NOMO-1 treated with dmso at 0.1 percent for 144 hours (cell line): Measurements from ENCODE around the gene SMNDC1.
"Not testable (repeated sequence)": the region's sequence is repeated elsewhere in the genome, so short reads cannot be mapped to it uniquely, and the experiment has no call there.

Source experiments
- DNase-seq: peaks from one replicate; lab custom pipeline; 2025; ENCODE audit not compliant: unreplicated experiment; lab: John Stamatoyannopoulos, UW

Gene SMNDC1

GRCh38 chr10:110304780-110305421 is at the start of gene SMNDC1:
TSS of gene SMNDC1 (minus strand) at chr10:110304920. CDS start at chr10:110303587, 1,333 bp downstream.
- peak; percentile 92 for DNase-seq

DNA sequence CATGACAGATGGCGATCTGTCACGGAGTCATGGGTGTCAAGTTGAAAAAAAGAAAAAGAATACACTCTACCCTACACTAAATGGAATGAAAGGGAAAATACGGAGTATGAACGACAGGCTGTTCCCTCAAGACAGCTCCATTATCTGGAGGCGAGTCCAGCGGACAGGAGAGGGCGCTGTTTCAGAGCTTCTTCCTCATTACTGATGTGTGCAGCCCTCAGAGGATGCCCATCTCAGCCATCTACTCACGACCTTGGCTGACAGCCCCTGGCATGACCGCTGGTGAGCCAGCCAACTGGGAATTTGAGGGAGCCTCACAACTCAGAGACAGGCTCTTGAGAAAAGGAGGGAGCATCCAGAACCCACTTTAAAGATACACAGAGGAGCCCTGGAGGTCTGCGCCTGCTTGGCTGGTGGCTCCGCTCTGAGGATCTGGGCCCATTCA is 49.6 kb upstream of the SMNDC1 start:
- DNase-seq, result peak; percentile 44

DNA sequence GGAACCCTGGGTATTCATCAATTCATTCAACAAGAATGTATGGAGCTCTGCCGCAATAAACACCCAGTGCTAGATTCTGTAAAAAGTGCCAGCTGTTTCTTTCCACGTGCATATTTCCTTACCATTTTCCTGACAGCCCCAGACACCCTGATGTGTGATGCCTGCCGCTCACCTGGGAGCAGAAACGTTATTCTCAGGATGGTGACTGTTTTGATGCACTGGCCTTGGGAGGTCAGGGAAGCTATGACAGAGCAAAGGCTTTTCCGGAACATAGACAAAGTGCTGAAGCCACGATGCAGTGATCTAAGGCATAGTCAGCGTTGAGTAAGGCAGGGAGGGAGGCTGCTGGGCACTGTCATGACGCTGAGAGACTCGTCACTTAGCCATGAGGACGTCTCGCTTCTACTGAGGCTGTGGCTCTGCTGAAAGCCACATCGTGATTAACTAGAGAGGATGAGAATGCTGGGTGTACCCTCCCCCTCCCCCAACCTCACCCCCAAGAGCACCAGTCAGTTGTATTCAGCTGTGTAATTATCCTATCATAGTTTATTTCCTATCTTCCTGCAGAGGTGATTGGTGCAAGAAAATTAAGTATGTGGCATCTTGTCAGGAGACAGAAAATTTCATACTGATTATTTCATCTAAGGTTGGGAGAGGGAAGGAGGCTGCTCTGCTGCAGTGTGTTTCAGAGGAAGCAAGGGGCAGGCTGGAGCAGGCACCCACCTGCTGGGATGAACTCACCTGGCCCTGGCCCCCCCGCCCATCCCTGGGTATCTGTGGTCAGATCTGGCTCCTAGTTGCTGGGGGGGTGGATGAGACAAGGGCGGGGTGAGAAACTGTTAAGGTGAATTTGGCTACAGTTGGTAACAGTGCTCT is 48.8 kb upstream of the SMNDC1 start:
- no peak for DNase-seq

DNA sequence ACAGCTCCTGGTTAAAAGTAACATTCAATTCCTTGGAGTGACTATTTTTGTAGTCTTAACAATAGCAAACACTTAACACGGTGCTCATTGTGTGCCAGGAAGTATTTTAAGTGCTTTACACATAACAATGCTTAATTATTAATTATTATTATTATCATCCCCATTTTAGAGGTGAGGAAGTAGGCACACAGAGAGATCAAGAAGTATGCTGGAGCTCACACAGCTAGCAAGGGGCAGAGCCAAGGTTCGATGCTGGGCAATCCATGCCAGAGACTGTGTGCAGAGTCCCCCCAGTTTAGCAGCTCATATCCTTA is 48.2 kb upstream of the SMNDC1 start:
- no peak for DNase-seq

GRCh38 chr10:110350812-110351211 is 46.1 kb upstream of the SMNDC1 start:
- DNase-seq, result no peak

GRCh38 chr10:110349831-110350230 is 45.1 kb upstream of the SMNDC1 start:
- DNase-seq, result no peak

DNA sequence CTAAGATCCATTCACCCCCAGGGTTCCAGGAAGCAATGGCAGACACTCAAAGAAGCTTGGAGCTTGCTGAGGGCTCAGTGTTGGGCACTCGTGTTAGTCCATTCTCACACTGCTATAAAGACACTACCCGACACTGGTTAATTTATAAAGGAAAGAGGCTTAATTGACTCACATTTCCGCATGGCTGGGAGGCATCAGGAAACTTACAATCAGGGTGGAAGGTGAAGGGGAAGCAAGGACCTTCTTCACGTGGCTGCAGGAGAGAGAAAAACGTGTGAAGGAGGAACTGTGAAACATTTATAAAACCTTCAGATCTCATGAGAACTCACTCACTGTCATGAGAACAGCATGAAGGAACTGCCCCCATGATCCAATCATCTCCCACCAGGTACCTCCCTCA is 44.7 kb upstream of the SMNDC1 start:
- DNase-seq, result no peak

GRCh38 chr10:110348336-110348735 is 43.6 kb upstream of the SMNDC1 start:
- no peak for DNase-seq

DNA sequence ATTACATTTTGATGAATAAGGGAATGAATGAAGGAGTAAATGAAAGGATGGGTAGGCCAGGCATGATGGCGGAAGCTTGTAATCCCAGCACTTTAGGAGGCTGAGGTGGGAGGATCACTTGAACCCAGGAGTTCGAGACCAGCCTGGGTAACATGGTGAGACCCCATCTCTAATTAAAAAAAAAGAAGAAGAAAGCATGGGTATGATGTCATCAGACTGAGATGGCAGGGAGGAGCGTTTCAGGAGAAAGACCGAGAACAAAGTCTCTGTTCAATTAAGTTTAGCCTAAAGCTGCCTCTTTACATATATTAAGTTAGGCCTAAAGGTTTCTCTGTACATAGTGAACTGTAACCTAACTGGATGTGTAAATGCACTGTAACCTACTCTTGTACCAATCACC is 42.2 kb upstream of the SMNDC1 start:
- no peak for DNase-seq

DNA sequence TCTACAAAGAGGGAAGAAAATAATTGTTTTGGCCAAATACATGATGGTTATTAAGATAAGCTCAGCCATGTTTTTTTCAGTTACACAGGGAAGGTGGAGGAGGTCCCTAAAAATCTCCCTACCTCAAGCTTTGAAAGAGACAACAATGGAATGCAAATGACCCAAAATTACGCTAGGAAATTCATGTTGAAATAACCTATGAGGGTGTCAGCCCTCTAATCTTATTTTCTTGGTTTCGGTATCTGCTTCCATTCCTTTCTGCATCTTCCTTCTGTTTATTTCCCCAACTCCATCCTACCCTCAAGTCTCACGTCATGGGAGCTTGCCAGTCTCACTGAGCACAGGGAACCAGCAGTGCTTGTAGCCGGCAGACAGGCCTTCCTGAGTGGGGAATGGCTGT is 40.6 kb upstream of the SMNDC1 start:
- no peak for DNase-seq

DNA sequence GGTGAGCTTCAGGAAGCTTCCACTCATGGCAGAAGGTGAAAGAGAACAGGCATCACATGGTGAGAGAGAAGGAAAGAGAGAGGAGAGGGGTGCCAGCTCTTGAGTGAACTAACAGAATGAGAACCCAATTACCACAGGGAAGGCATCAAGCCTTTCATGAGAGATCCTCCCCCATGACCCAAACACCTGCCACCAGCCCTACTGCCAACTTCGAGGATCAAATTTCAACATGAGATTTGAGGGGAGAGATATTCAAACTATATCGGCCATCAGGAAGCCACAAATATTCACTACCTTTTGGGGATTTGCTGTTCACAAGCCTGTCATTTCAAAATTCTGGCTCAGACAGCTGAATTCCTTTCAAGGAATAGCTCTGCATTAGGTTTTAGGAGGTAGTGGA is 39.9 kb upstream of the SMNDC1 start:
- DNase-seq, result no peak

DNA sequence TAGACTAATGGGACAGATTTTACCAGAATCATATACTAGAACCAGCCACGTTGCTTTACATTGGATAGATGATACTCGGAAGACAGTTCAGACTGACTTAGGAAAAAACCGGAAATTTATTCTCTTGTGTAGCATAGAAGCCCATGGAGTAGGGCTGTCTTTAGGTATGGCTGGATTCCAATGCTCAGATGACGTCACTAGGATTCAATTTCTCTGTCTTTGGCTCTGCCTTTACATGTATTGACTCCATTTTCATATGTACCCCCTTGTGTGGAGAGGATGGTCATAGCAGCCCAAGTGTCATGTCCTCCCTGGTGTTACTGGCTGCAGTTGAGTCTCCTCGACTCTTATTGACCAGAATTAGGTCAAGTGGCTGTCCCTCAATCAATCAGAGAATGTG is 39.2 kb upstream of the SMNDC1 start:
- no peak for DNase-seq

- DNase-seq, result no peak
Measured at GRCh38 chr10:110340816-110341215, 36.1 kb upstream of the SMNDC1 start.

- no peak for DNase-seq
Measured at GRCh38 chr10:110340122-110340521, 35.4 kb upstream of the SMNDC1 start.

DNA sequence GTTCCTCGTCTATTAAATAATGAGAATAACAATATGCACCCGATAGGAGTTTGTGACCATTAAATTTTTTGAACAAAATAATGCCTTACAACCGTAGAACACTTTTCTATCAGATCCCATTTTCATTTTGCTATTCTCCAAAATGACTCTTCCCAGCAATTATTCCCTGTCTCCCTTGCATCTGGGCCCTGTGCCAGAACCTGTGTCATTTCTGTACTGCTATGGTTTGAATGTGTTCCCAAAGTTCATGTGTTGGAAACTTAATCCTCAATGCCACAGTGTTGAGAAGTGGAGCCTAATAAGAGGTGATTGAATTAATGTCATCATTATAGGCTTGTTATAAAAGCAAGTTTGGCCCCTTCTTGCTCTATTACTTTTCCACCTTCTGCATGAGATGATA is 33.2 kb upstream of the SMNDC1 start:
- DNase-seq, result no peak

DNA sequence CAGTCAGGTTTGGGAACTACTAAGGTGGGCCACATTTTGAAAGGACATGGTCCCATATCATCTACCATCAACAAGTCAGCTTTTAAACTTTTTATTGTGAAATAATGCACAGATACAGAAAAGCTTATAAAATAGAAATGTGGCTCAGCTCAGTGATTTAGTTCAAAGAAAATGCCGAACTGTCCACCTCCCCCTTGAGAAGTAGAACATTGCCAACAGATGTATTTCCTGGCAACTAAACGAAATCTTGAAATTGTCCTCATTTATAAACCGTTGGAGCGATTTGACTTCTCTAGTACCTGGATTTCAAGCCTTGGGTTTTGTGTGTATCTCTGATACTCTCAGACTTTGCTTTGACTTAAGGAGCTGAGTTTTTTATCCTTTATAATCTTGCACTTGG is 32.7 kb upstream of the SMNDC1 start:
- no peak for DNase-seq

DNA sequence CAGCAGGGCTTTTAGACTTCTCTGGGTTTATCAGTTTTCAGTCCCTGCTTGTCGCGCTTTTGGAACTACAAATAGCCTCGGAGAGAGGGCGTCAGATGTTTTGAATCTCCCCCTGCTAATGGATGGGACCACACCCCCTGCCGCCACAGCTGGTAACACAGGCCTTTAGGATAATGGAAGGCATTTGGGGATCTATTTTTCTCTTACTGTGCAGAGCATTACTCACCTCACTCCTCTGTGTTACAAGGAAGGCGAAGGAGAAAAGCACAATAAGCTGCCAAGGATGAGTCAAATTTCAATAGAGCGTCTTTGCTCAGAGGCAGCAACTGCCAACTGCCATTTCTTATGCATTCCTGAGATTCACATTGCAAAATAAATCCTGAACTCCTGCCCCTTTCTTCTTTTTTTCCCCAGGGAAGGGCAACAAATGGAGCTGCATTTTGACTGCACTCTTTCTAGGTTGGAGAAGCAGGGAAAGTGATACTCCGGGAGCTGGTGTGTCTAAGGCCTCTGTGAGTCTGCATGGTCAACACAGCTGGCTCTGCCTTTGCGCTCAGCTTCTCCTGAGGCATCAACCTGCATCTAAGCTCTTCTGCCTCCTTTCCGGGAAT is 31.5 kb upstream of the SMNDC1 start:
- no peak for DNase-seq

- no peak for DNase-seq
Measured at GRCh38 chr10:110335314-110336064, 30.8 kb upstream of the SMNDC1 start.

GRCh38 chr10:110334061-110334656 is 29.4 kb upstream of the SMNDC1 start:
- DNase-seq, result no peak

GRCh38 chr10:110331226-110331795 is 26.6 kb upstream of the SMNDC1 start:
- not testable (repeated sequence) for DNase-seq

DNA sequence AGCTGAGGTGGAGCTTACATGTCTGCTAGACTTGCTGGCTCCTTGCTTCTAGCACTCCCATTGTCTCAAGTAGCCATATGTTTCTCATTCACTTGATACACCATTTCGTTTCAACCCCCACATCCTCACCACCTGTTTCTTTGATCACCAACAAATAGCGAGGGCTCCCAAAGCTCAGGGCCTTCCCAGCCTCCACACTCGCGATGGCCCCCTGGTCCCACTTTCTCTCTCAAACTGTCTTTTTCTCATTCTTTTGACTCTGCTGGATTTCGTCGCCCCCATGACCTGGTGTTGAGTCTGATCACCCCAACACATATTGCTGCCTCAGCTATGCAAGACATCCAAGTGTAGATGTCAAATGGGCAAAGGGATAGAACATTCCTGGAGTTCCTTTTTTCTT is 26.0 kb upstream of the SMNDC1 start:
- no peak for DNase-seq
